GM19238 (cell line): ENCODE measurements around the gene UFM1.
"Not testable (repeated sequence)": the region's sequence is repeated elsewhere in the genome, so short reads cannot be mapped to it uniquely, and the experiment has no call there.

Experiments used
- DNase-seq: peaks from one replicate; pipeline ENCODE4 v3.0.0; 2011; ENCODE audit warnings: low spot score; ENCODE audit not compliant: insufficient read length

UFM1 gene

GRCh38 chr13:38365661-38366060, 16.0 kb downstream of the UFM1 start:
- no peak for DNase-seq

- DNase-seq = no peak
Measured at GRCh38 chr13:38366954-38367645, 17.4 kb downstream of the UFM1 start.

DNA sequence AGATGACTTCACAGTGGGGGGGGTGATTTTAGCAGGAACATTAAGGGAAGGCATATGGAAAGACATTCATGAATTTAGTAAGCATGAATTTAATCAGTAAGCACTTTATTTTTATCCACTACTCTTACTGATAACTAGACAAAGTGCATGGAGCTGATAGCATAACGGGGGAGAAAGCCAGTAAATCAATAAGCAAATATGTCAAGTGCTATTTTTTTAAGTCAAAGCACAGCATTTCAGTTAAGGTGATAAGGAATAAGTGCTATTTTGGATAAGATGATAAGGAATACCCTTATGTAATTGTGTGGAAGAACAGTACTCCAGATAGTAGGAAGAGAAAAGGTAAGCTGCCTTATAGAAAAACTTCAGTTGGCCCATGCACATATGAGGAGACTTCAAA, 19.4 kb downstream of the UFM1 start:
- no peak for DNase-seq

GRCh38 chr13:38370096-38370495, 20.4 kb downstream of the UFM1 start:
- not testable (repeated sequence) for DNase-seq

- DNase-seq = no peak
Measured at GRCh38 chr13:38372820-38373383, 23.3 kb downstream of the UFM1 start.

DNA sequence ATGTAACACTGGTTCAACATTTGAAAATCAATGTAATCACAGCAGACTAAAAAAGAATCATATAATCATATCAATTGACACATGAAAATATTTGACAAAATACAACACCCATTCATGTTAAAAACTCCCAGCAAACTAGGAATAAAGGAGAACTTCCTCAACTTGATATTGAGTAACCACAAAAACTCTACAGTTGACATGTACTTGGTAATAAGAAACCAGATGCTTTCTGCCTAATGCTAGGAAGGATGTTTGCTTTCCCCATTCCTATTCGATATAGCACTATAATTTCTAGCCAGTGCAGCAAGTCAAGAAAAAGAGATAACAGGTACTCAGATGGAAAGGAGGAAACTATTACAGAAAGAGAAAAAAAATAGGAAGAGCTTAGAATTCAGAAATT, 26.9 kb downstream of the UFM1 start:
- no peak for DNase-seq

- no peak for DNase-seq
Measured at GRCh38 chr13:38381890-38382289, 32.2 kb downstream of the UFM1 start.

- DNase-seq = no peak
Measured at GRCh38 chr13:38382946-38383345, 33.3 kb downstream of the UFM1 start.

DNA sequence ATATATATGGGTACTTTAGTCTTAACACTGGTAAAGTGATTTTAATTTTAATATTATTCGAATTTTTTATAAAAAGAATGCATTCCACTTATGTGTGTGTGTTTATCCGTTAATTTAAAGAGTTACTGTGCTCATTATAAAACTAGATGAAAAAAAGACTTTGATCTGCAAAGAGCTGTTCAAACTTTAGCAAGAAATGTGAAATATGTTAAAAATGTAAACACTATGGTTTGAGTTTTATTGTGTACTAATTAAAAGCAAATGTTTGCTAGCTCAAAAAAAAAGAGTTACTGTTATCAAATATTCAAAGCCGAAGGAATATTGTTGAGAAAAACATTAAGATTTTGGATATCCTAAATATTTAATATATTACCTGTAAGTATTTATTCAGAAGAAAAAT, 34.5 kb downstream of the UFM1 start:
- no peak for DNase-seq

DNA sequence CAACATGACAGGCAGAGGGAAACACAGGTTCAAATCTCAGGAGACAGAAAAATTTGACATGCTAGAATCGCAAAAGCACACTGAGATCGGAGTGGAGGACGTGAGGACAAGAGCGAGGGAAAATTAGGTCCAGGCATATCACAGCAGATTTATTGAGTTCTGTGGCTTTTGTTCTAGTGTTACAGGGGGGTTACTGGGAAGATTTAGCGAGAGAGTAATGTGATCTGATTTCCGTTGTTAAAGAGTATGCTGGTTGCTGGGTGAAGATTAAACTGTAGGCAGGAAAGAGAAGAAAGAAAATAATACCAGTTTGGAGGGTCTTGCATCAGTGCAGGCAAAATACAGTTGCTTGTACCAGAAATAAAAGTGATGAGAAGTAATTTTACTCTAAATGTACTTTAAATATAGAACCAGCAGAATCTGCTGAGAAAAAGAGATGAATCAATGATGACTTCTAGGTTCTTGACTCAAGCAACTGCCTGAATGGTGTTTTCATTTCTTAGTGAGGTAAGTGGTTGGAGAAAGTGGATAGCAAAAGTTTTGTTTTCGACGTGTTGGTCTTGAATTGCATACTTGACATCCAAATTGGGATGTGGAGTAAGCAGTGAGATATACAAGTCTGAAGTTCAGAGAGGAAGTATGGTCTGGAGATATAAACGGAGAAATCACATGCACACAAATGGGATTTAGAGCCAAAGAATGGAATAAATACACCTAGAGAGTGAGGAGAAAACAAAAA, 35.7 kb downstream of the UFM1 start:
- no peak for DNase-seq

DNA sequence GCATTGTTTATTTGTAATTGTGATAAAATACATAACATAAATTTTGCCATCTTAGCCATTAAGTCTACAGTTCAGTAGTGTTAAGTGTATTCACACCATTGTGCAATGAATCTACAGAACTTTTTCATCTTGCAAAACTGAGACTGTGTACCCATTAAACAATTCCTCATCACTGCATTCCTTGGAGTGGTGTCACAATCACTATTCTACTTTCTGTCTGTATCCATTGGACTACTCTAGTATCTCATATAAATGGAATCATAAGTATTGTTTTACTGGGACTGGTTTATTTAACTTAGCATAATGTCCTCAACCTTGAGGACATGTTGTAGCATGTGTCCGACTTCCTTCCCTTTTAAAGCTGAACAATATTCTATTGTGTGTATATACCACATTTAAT, 36.8 kb downstream of the UFM1 start:
- no peak for DNase-seq

- DNase-seq = no peak
Measured at GRCh38 chr13:38391341-38391740, 41.7 kb downstream of the UFM1 start.

DNA sequence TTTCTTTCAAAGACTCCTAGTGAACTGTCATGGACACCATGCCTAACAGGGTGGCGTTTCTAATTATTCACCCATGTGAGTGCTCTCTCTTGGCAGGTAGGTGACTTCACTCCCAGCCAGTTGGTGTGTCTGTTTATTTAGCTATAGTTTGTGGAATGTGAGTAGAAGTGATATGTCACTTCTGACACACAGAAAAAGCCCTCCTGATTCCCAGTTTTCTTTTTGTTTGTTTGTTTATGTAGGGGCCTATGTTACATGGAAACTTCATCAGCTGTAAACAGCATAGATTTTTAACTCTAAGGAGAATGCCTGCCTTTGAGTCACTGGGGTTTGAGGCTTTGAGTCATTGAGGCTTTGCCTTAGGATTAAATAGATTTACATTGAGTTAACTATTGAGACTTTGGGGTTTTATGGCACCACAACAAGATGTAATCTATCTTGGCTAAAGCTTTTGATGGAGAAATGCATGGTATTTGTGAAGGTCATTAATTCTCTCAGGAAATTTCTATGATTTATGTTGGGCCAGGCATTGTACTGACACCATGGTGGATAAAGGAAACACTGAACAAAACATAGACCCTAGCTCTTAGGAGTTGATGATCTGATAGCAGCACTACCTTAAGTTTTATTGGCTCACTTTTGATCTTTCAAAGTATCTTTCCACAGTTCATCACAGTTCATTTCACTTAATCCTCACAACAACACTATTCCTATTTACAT, 45.3 kb downstream of the UFM1 start:
- DNase-seq = no peak

- no peak for DNase-seq
Measured at GRCh38 chr13:38395497-38395788, 45.8 kb downstream of the UFM1 start.

- DNase-seq = no peak
Measured at GRCh38 chr13:38398711-38399493, 49.3 kb downstream of the UFM1 start.

- DNase-seq = no peak
Measured at GRCh38 chr13:38399535-38399934, 49.9 kb downstream of the UFM1 start.

DNA sequence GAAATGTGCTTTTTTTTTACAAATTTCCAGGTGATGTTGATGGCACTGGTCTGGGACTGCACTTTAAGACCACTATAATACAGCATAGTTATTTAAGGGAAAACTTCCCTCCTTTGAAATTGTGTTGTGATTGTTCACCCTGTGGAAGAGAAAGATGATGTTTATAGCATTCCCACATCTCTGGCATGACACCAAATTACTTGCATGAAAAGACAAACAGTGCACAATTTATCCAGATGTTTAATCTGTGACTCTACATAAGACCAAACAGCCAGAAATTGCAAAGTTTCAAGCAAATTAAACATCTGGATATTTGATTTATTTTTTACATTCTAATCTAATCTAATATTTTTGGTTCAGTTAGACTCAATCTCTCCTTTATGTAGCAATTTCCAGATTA, 51.6 kb downstream of the UFM1 start:
- no peak for DNase-seq

GRCh38 chr13:38405216-38405615, 55.6 kb downstream of the UFM1 start:
- no peak for DNase-seq

GRCh38 chr13:38409771-38410170, 60.1 kb downstream of the UFM1 start:
- no peak for DNase-seq

DNA sequence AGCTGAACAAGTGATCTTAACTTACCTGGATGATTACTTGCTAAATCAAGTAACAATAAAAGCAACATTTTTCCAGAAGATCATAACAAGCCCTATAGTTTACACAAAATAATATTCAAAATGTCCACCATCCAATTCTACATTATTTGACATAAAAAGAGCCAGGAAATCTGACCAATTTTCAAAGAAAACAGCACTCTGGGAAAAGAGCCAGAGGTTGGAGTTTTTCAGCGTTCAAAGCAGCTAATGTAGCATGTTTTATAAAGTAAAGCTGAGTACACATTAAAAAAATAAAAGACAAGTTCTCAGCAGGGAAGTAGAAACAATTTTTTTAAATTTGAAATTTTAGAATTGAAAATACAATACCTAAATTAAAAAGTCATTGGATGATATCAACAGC, 62.6 kb downstream of the UFM1 start:
- no peak for DNase-seq
